ENCODE data around the gene ACER3.

GRCh38 chr11:76891285-76891684 is 30.6 kb downstream of the ACER3 start:
- TF ChIP-seq ISL1 (CRISPR knock-in tag; IDR thresholded peaks at IDR 0.05) (no peak), GLIS3 (CRISPR knock-in tag; IDR thresholded peaks at IDR 0.05) (no peak), SNAI2 (CRISPR knock-in tag; IDR thresholded peaks at IDR 0.05) (no peak), CSRNP3 (CRISPR knock-in tag; IDR thresholded peaks at IDR 0.05) (no peak), ZFP3 (CRISPR knock-in tag; IDR thresholded peaks at IDR 0.05) (no peak), OSR1 (CRISPR knock-in tag; IDR thresholded peaks at IDR 0.05) (no peak), ZNF565 (CRISPR knock-in tag; conservative IDR thresholded peaks at IDR 0.05; ENCODE audit: low read depth) (no peak), ZFP30 (CRISPR knock-in tag; IDR thresholded peaks at IDR 0.05) (no peak), ZNF70 (CRISPR knock-in tag; IDR thresholded peaks at IDR 0.05) (no peak), PPARA (CRISPR knock-in tag; IDR thresholded peaks at IDR 0.05; ENCODE audit: borderline replicate concordance) (no peak)
- TF ChIP-seq, protein P1, sequence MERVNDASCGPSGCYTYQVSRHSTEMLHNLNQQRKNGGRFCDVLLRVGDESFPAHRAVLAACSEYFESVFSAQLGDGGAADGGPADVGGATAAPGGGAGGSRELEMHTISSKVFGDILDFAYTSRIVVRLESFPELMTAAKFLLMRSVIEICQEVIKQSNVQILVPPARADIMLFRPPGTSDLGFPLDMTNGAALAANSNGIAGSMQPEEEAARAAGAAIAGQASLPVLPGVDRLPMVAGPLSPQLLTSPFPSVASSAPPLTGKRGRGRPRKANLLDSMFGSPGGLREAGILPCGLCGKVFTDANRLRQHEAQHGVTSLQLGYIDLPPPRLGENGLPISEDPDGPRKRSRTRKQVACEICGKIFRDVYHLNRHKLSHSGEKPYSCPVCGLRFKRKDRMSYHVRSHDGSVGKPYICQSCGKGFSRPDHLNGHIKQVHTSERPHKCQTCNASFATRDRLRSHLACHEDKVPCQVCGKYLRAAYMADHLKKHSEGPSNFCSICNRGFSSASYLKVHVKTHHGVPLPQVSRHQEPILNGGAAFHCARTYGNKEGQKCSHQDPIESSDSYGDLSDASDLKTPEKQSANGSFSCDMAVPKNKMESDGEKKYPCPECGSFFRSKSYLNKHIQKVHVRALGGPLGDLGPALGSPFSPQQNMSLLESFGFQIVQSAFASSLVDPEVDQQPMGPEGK (CRISPR knock-in tag; IDR thresholded peaks at IDR 0.05; ENCODE audit: borderline replicate concordance) = no peak
- TF ChIP-seq, protein P2, sequence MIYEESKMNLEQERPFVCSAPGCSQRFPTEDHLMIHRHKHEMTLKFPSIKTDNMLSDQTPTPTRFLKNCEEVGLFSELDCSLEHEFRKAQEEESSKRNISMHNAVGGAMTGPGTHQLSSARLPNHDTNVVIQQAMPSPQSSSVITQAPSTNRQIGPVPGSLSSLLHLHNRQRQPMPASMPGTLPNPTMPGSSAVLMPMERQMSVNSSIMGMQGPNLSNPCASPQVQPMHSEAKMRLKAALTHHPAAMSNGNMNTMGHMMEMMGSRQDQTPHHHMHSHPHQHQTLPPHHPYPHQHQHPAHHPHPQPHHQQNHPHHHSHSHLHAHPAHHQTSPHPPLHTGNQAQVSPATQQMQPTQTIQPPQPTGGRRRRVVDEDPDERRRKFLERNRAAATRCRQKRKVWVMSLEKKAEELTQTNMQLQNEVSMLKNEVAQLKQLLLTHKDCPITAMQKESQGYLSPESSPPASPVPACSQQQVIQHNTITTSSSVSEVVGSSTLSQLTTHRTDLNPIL (CRISPR knock-in tag; IDR thresholded peaks at IDR 0.05; ENCODE audit: low read depth) = no peak

Measured in SK-N-SH treated with all-trans-retinoic acid at 6 μM for 48 hours (cell line).